SK-N-SH (cell line): Measurements from ENCODE around the gene S100A5. TPM values are rescaled to one million over a fixed set of nuclear protein-coding genes. Genes with fewer than 3 reads are reported as not detected.

Experiments
- CTCF ChIA-PET: fragments of 300-600, 350-600 bp; formaldehyde crosslinking; extraction: SDS; loops from one replicate; lab custom pipeline; 2021; lab: Yijun Ruan, JAX
- POLR2A ChIA-PET: fragments of 350-600 bp; sonication (Branson Sonifier 250); formaldehyde crosslinking; extraction: SDS; loops from one replicate; lab custom pipeline; 2020; ENCODE audit warnings: antibody characterized with exemption, inconsistent platforms; lab: Yijun Ruan, JAX
- DNase-seq: peaks from one replicate; pipeline ENCODE4 v3.0.0; 2012
- H2AFZ ChIP-seq: fragments of 200-600 bp; sonication (generic); 2 replicates; pipeline ENCODE4 v1.8.1; 2016; ENCODE audit warnings: antibody characterized with exemption, mild to moderate bottlenecking, low read depth
- H3F3A ChIP-seq: fragments of 200-600 bp; sonication (generic); replicated peaks from 2 replicates; pipeline ENCODE3; 2016; ENCODE audit warnings: antibody characterized with exemption, mild to moderate bottlenecking; ENCODE audit not compliant: insufficient read depth
- H3K27ac ChIP-seq, 2 experiments: fragments of 200-500 bp in 1 of 2; fragments of 200-600 bp in 1 of 2; sonication (Bioruptor generic) in 1 of 2; sonication (generic), shearing (Covaris generic) in 1 of 2; 2 replicates each; pipeline versions ENCODE4 v1.5.1 to v1.6.1; 2014 to 2016; ENCODE audit warnings: low read depth in 2 of 2, inconsistent platforms in 1 of 2, low read length in 1 of 2, mild to moderate bottlenecking in 1 of 2, mixed read lengths in 1 of 2
- H3K27me3 ChIP-seq: fragments of 200-600 bp; sonication (generic), shearing (Covaris generic); 2 replicates; pipeline ENCODE4 v1.6.1; 2016; ENCODE audit warnings: mixed run types; ENCODE audit not compliant: insufficient read depth
- H3K36me3 ChIP-seq, 2 experiments: fragments of 200-500 bp in 1 of 2; fragments of 200-600 bp in 1 of 2; sonication (Bioruptor generic) in 1 of 2; sonication (generic) in 1 of 2; replicated peaks in 1 of 2; 2 replicates each; pipeline versions ENCODE3 to v1.5.1; 2014 to 2016; ENCODE audit warnings: low read length in 1 of 2, mild to moderate bottlenecking in 1 of 2; ENCODE audit not compliant: insufficient read depth in 2 of 2, control insufficient read depth in 1 of 2
- H3K4me1 ChIP-seq, 2 experiments: fragments of 200-500 bp in 1 of 2; fragments of 200-600 bp in 1 of 2; sonication (Bioruptor generic) in 1 of 2; sonication (generic), shearing (Covaris generic) in 1 of 2; 2 replicates each; pipeline versions ENCODE4 v1.5.1 to v1.6.1; 2014 to 2016; ENCODE audit warnings: low read depth in 1 of 2, low read length in 1 of 2, mixed run types in 1 of 2; ENCODE audit not compliant: insufficient read depth in 2 of 2, control insufficient read depth in 1 of 2
- H3K4me2 ChIP-seq: fragments of 200-600 bp; sonication (generic), shearing (Covaris generic); 2 replicates; pipeline ENCODE4 v1.6.1; 2017; ENCODE audit warnings: mixed run types
- H3K4me3 ChIP-seq, 2 experiments: fragments of 200-500 bp in 1 of 2; fragments of 200-600 bp in 1 of 2; sonication (Bioruptor generic) in 1 of 2; sonication (generic), shearing (Covaris generic) in 1 of 2; 2 replicates each; pipeline versions ENCODE4 v1.5.1 to v1.8.1; 2014 to 2016; ENCODE audit warnings: low read depth in 2 of 2, inconsistent platforms in 1 of 2, low read length in 1 of 2, mild to moderate bottlenecking in 1 of 2, mixed read lengths in 1 of 2, moderate library complexity in 1 of 2
- H3K79me2 ChIP-seq: fragments of 200-600 bp; sonication (generic); 2 replicates; pipeline ENCODE4 v1.8.1; 2017; ENCODE audit warnings: mild to moderate bottlenecking; ENCODE audit not compliant: insufficient read depth
- H3K9ac ChIP-seq: fragments of 200-600 bp; sonication (generic); 2 replicates; pipeline ENCODE4 v1.6.1; 2017; ENCODE audit warnings: mixed run types
- H3K9me2 ChIP-seq: fragments of 200-600 bp; sonication (generic); 2 replicates; pipeline ENCODE4 v1.6.1; 2017; ENCODE audit warnings: mixed run types
- H3K9me3 ChIP-seq: fragments of 200-600 bp; sonication (generic); 2 replicates; pipeline ENCODE4 v1.6.1; 2017; ENCODE audit warnings: mixed run types, mild to moderate bottlenecking, moderate library complexity
- H4K20me1 ChIP-seq: fragments of 200-600 bp; sonication (generic); 2 replicates; pipeline ENCODE4 v1.6.1; 2017; ENCODE audit warnings: mild to moderate bottlenecking, mixed run types; ENCODE audit not compliant: insufficient read depth
- ELF1 ChIP-seq: IDR thresholded peaks from 2 replicates; pipeline ENCODE4 v1.4.0; 2012
- EP300 ChIP-seq, 2 experiments: IDR thresholded peaks; 2 replicates each; pipeline versions ENCODE4 v1.4.0 to v1.6.1; 2012; ENCODE audit warnings: borderline replicate concordance in 1 of 2, low read depth in 1 of 2, low read length in 1 of 2
- EZH2phosphoT487 ChIP-seq: fragments of 200-600 bp; sonication (generic); IDR thresholded peaks from 2 replicates; pipeline ENCODE4 v1.6.1; 2017; ENCODE audit warnings: low read depth, mixed run types, mild to moderate bottlenecking, antibody characterized with exemption, moderate library complexity, borderline replicate concordance
- FOXJ3 ChIP-seq: sonication (generic); formaldehyde crosslinking; IDR thresholded peaks from 2 replicates; pipeline ENCODE4 v1.5.1; 2020; ENCODE audit warnings: mild to moderate bottlenecking, missing genetic modification reagents
- JUND ChIP-seq: IDR thresholded peaks from 2 replicates; pipeline ENCODE4 v1.4.0; 2012
- MXI1 ChIP-seq: IDR thresholded peaks from 2 replicates; pipeline ENCODE4 v1.6.1; 2012; ENCODE audit warnings: mild to moderate bottlenecking, low read depth, low read length, improper control_type of control experiment
- NFIC ChIP-seq: IDR thresholded peaks from 2 replicates; pipeline ENCODE4 v1.4.0; 2012; ENCODE audit warnings: borderline replicate concordance
- POLR2AphosphoS5 ChIP-seq: IDR thresholded peaks from 2 replicates; pipeline ENCODE4 v1.6.1; 2012; ENCODE audit warnings: low read depth, low read length
- RAD21 ChIP-seq: IDR thresholded peaks from 2 replicates; pipeline ENCODE4 v1.6.1; 2012; ENCODE audit warnings: mild to moderate bottlenecking, low read length
- REST ChIP-seq: IDR thresholded peaks from 2 replicates; pipeline ENCODE4 v1.6.1; 2012; ENCODE audit warnings: mild to moderate bottlenecking, low read depth, low read length, moderate library complexity
- SMC3 ChIP-seq: IDR thresholded peaks from 2 replicates; pipeline ENCODE4 v1.6.1; 2012; ENCODE audit warnings: low read depth, low read length, improper control_type of control experiment
- TEAD4 ChIP-seq: IDR thresholded peaks from 2 replicates; pipeline ENCODE4 v1.4.0; 2012; ENCODE audit warnings: mild to moderate bottlenecking, borderline replicate concordance; ENCODE audit not compliant: insufficient read depth
- YY1 ChIP-seq: IDR thresholded peaks from 2 replicates; pipeline ENCODE4 v1.4.0; 2012; ENCODE audit warnings: low read depth, mild to moderate bottlenecking
- WGBS: methylation state at CpG from one replicate; pipeline ENCODE4 v1.1.6; 2017; ENCODE audit warnings: low lambda C conversion rate; 5-methylcytosine and 5-hydroxymethylcytosine counted together
- polyA plus RNA-seq, 3 experiments: library from polyadenylated mRNA; depleted of rRNA; stranded (reverse); fragments of >200 nt; gene quantifications; 2 replicates each; pipeline ENCODE4 v1.2.3, GENCODE V29; 2012
- TF ChIP-seq, protein P1 (sequence below): fragments of 150-350 bp; IDR thresholded peaks from 2 replicates; pipeline ENCODE4 v1.6.1; 2017; ENCODE audit warnings: antibody characterized with exemption, low read length, low read depth, borderline replicate concordance
- TF ChIP-seq, protein P2 (sequence below): fragments of 200-600 bp; sonication (generic); IDR thresholded peaks from 2 replicates; pipeline ENCODE4 v1.6.1; 2017; ENCODE audit warnings: antibody characterized with exemption, mild to moderate bottlenecking, moderate library complexity
- TF ChIP-seq, protein P3 (sequence below): IDR thresholded peaks from 2 replicates; pipeline ENCODE4 v1.4.0; 2012; ENCODE audit warnings: low read depth, borderline replicate concordance

S100A5 gene
- polyA plus RNA-seq, 1 of the 3 experiments (the other 2 are of a cell fraction) = 0.15 TPM

DNA sequence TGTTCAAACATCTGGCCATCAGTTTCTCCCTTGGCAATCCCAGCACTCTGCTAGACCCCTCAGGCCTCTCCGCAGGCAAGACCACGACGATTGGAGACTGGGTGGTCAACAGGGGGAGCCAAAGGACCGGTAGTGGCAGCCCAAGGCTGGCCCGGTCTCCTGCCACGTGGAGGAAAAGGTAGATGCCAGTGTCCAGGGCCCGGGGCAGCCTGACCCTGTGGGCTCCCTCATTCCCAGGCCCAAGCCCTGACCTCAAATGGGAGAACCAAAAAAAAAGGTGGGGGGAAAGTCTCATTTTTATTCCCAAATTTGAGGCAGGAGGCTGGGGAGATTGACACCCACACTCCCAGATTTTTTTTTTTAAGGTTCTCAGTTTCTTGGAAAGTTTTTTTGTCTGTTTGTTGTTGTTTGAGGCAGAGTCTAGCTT lies 29.7 kb downstream of the S100A5 start (continued):
- TF ChIP-seq, protein P1, sequence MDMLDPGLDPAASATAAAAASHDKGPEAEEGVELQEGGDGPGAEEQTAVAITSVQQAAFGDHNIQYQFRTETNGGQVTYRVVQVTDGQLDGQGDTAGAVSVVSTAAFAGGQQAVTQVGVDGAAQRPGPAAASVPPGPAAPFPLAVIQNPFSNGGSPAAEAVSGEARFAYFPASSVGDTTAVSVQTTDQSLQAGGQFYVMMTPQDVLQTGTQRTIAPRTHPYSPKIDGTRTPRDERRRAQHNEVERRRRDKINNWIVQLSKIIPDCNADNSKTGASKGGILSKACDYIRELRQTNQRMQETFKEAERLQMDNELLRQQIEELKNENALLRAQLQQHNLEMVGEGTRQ = 0 out of 2 replicates have a peak, but pooled peaks have one; percentile 33
- TF ChIP-seq MXI1 (peak; percentile 96), TEAD4 (no peak), NFIC (peak; percentile 48; the same call in 1 of the 2 replicates), EZH2phosphoT487 (no peak), EP300 (IDR thresholded peaks at IDR 0.05; ENCODE audit: borderline replicate concordance in 1 of 2, low read depth in 1 of 2, low read length in 1 of 2) (no peak), REST (no peak), POLR2AphosphoS5 (no peak)
- TF ChIP-seq, protein P2, sequence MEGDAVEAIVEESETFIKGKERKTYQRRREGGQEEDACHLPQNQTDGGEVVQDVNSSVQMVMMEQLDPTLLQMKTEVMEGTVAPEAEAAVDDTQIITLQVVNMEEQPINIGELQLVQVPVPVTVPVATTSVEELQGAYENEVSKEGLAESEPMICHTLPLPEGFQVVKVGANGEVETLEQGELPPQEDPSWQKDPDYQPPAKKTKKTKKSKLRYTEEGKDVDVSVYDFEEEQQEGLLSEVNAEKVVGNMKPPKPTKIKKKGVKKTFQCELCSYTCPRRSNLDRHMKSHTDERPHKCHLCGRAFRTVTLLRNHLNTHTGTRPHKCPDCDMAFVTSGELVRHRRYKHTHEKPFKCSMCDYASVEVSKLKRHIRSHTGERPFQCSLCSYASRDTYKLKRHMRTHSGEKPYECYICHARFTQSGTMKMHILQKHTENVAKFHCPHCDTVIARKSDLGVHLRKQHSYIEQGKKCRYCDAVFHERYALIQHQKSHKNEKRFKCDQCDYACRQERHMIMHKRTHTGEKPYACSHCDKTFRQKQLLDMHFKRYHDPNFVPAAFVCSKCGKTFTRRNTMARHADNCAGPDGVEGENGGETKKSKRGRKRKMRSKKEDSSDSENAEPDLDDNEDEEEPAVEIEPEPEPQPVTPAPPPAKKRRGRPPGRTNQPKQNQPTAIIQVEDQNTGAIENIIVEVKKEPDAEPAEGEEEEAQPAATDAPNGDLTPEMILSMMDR = peak; percentile 95

- Histone ChIP-seq H2AFZ (peak overlapping the region; percentile 64; the same call in 1 of the 2 replicates), H4K20me1 (no peaks in the 10 kb centered on the region), H3F3A (peaks cover 26% of the 10 kb centered on the region), H3K79me2 (no peaks in the 10 kb centered on the region), H3K9ac (no peak overlapping the region), H3K4me3 (no peak overlapping the region; a peak in 1 of 4 replicates), H3K27me3 (no peaks in the 10 kb centered on the region), H3K4me1 (peaks cover 4 to 20% of the 10 kb centered on the region in 2 experiments; a peak in 3 of 4 replicates), H3K9me3 (no peaks in the 10 kb centered on the region), H3K27ac (no peak overlapping the region), H3K4me2 (no peak overlapping the region), H3K9me2 (no peaks in the 10 kb centered on the region), H3K36me3 (no peaks in the 10 kb centered on the region)
- peak; percentile 73 for DNase-seq
- ChIA-PET POLR2A (interaction anchor here (0.8 kb wide), 1 partner anchor 124 kb away, joined by 3 read pairs; the partner anchor contains the start of gene CHTOP), CTCF (interaction anchor here (0.7 to 18.0 kb wide), 36 partner anchors 8 to 245 kb away, joined by 3 to 283 read pairs (median 6); partner anchors contain the start of genes CHTOP, PGLYRP4, S100A14 and S100A16)
- 63% methylated on average over 3 of the region's 4 CpGs for WGBS
- TF ChIP-seq RAD21 (peak; percentile 75), ELF1 (no peak), YY1 (no peak), SMC3 (peak; percentile 56), FOXJ3 (no peak), EP300 (IDR thresholded peaks at IDR 0.05; ENCODE audit: borderline replicate concordance in 1 of 2, low read depth in 1 of 2, low read length in 1 of 2) (no peak), REST (no peak), JUND (no peak)
- TF ChIP-seq, protein P3, sequence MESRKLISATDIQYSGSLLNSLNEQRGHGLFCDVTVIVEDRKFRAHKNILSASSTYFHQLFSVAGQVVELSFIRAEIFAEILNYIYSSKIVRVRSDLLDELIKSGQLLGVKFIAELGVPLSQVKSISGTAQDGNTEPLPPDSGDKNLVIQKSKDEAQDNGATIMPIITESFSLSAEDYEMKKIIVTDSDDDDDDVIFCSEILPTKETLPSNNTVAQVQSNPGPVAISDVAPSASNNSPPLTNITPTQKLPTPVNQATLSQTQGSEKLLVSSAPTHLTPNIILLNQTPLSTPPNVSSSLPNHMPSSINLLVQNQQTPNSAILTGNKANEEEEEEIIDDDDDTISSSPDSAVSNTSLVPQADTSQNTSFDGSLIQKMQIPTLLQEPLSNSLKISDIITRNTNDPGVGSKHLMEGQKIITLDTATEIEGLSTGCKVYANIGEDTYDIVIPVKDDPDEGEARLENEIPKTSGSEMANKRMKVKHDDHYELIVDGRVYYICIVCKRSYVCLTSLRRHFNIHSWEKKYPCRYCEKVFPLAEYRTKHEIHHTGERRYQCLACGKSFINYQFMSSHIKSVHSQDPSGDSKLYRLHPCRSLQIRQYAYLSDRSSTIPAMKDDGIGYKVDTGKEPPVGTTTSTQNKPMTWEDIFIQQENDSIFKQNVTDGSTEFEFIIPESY = no peak
Observed at GRCh38 chr1:153509729-153510354, 30.9 kb downstream of the S100A5 start.
